Neural crest cell (in vitro differentiated cells): Measurements from ENCODE around the gene KCTD18. TPM values are rescaled to one million over a fixed set of nuclear protein-coding genes. Genes with fewer than 3 reads are reported as not detected.

Source experiments
- DNase-seq: peaks from one replicate; pipeline ENCODE4 v3.0.0; 2021; ENCODE audit warnings: low read depth, mixed read lengths, low spot score
- H3K27ac Mint-ChIP-seq: one replicate; pipeline ENCODE4 v1.8.0; 2021; ENCODE audit warnings: mild to moderate bottlenecking, mixed read lengths; ENCODE audit not compliant: unreplicated experiment
- H3K27me3 Mint-ChIP-seq: 2 replicates; pipeline ENCODE4 v1.8.0; 2021; ENCODE audit warnings: low read depth, mild to moderate bottlenecking, mixed read lengths
- H3K36me3 Mint-ChIP-seq: 2 replicates; pipeline ENCODE4 v1.8.0; 2021; ENCODE audit warnings: low read depth, mild to moderate bottlenecking, mixed read lengths
- H3K4me1 Mint-ChIP-seq: 2 replicates; pipeline ENCODE4 v1.8.0; 2021; ENCODE audit warnings: mixed read lengths
- H3K4me3 Mint-ChIP-seq: one replicate; pipeline ENCODE4 v1.8.0; 2021; ENCODE audit warnings: mild to moderate bottlenecking, mixed read lengths
- H3K9me3 Mint-ChIP-seq: 2 replicates; pipeline ENCODE4 v1.8.0; 2021; ENCODE audit warnings: mixed read lengths
- CTCF ChIP-seq: fragments of 200-600 bp; sonication (generic); conservative IDR thresholded peaks from 2 replicates; pipeline ENCODE4 v1.5.0; 2021; ENCODE audit warnings: antibody characterized with exemption, mild to moderate bottlenecking
- total RNA-seq: library from RNA; stranded (reverse); gene quantifications from 2 replicates; pipeline ENCODE4 v1.2.1, GENCODE V29; 2021

The KCTD18 gene
- total RNA-seq, 1 donor from 2014 or later: 6.5 TPM

GRCh38 chr2:200479692-200480265 lies 30.1 kb downstream of the KCTD18 start:
- Mint-ChIP-seq H3K27me3 (no peaks in the 10 kb centered on the region), H3K36me3 (peaks cover 8% of the 10 kb centered on the region), H3K9me3 (no peaks in the 10 kb centered on the region), H3K4me3 (no peak overlapping the region), H3K4me1 (peaks cover 28% of the 10 kb centered on the region), H3K27ac (no peak overlapping the region)
- DNase-seq: no peak
- TF ChIP-seq CTCF: no peak

- no peak overlapping the region for H3K4me3 Mint-ChIP-seq
- DNase-seq: no peak
- H3K9me3 Mint-ChIP-seq: no peaks in the 10 kb centered on the region
- no peaks in the 10 kb centered on the region for H3K27me3 Mint-ChIP-seq
- H3K36me3 Mint-ChIP-seq: peaks cover 8% of the 10 kb centered on the region
- H3K27ac Mint-ChIP-seq: no peak overlapping the region
- peaks cover 28% of the 10 kb centered on the region for H3K4me1 Mint-ChIP-seq
- TF ChIP-seq CTCF: no peak
These were observed 32.2 kb downstream of the KCTD18 start for GRCh38 chr2:200477667-200478131.

GRCh38 chr2:200476836-200477235 lies 33.0 kb downstream of the KCTD18 start:
- DNase-seq: no peak
- Mint-ChIP-seq H3K9me3 (no peaks in the 10 kb centered on the region), H3K4me1 (peaks cover 28% of the 10 kb centered on the region), H3K27ac (no peak overlapping the region), H3K27me3 (no peaks in the 10 kb centered on the region), H3K36me3 (peaks cover 8% of the 10 kb centered on the region), H3K4me3 (no peak overlapping the region)
- no peak for TF ChIP-seq CTCF

- no peak for TF ChIP-seq CTCF
- H3K4me1 Mint-ChIP-seq: peaks cover 25% of the 10 kb centered on the region
- H3K9me3 Mint-ChIP-seq: no peaks in the 10 kb centered on the region
- no peak for DNase-seq
- no peak overlapping the region for H3K27ac Mint-ChIP-seq
- H3K4me3 Mint-ChIP-seq: no peak overlapping the region
- H3K27me3 Mint-ChIP-seq: no peaks in the 10 kb centered on the region
- peaks cover 10% of the 10 kb centered on the region for H3K36me3 Mint-ChIP-seq
These were observed 34.1 kb downstream of the KCTD18 start for GRCh38 chr2:200475795-200476194.

- peaks cover 5% of the 10 kb centered on the region for H3K36me3 Mint-ChIP-seq
- H3K9me3 Mint-ChIP-seq: no peaks in the 10 kb centered on the region
- TF ChIP-seq CTCF: no peak
- H3K4me1 Mint-ChIP-seq: peaks cover 38% of the 10 kb centered on the region
- no peak for DNase-seq
- no peak overlapping the region for H3K4me3 Mint-ChIP-seq
- H3K27ac Mint-ChIP-seq: no peak overlapping the region
- H3K27me3 Mint-ChIP-seq: no peaks in the 10 kb centered on the region
These were observed 36.9 kb downstream of the KCTD18 start for GRCh38 chr2:200472853-200473464.
